Measurements from ENCODE around the gene TSPAN9.
A peak's percentile ranks its signal among the peaks of the same experiment; 100 is the strongest.

The TSPAN9 gene, protein sequence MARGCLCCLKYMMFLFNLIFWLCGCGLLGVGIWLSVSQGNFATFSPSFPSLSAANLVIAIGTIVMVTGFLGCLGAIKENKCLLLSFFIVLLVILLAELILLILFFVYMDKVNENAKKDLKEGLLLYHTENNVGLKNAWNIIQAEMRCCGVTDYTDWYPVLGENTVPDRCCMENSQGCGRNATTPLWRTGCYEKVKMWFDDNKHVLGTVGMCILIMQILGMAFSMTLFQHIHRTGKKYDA

DNA sequence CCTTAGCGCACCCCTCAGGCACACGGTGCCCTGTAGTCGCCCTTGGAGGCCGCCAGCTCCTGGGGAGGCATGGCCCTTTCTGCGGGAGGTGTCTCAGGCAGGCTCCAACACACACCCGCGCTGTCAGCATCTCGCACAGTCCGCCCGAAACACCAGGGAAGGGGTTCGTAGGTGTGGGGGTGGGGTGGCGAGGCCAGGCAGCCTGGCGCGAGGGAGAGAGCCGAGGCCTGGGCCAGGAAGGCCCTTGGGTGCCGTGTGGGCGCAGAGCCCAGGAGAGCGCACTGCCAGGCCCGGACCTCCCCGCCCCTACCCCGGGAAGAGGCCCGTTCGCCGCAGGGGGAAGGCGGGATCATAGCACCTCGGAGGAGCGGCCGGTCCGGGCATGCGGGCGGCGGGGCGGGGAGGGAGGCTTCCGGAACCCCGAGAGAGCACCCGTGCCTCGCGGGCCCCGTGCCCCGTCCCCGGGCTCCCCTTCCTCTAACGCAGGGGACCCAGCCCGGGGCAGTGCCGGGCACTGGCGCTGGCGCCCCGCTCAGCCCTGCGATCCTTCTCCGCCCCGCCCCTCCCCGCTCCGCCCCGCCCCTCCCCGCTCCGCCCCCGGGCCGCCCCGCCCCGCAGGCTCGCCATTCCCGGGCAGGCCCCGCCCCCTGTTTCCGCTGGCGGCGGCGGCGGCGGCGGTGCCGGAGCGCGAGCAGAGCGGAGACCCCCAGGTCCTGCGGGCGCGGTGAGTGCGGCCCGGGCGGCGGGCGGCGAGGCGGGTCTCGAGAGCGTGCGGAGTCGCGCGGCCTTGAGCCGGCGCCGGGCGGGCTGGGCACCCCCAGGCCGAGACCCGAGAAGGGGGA lies at the start of gene TSPAN9:
TSPAN9 (plus strand) TSS at position 650 of the 842 bp plus-strand sequence. CDS start 123,815 bp downstream, outside the sequence.
- H3K27ac ChIP-seq (ENCODE audit: low read depth, low read length) = peak within 1 kb of the TSS; percentile 94
- H3K27me3 ChIP-seq (ENCODE audit: control insufficient read depth, insufficient read depth, low read length) = no peaks in the 10 kb centered on the region
- peaks cover 6% of the 10 kb centered on the region for H3K4me1 ChIP-seq (ENCODE audit: control insufficient read depth, insufficient read depth, low read length)
- no peaks in the 10 kb centered on the region for H3K36me3 ChIP-seq (ENCODE audit: control insufficient read depth, insufficient read depth, low read length)
- H3K4me3 ChIP-seq (ENCODE audit: low read length) = peak within 1 kb of the TSS; percentile 78
- H3K9ac ChIP-seq (ENCODE audit: low read length) = peak within 1 kb of the TSS; percentile 34

DNA sequence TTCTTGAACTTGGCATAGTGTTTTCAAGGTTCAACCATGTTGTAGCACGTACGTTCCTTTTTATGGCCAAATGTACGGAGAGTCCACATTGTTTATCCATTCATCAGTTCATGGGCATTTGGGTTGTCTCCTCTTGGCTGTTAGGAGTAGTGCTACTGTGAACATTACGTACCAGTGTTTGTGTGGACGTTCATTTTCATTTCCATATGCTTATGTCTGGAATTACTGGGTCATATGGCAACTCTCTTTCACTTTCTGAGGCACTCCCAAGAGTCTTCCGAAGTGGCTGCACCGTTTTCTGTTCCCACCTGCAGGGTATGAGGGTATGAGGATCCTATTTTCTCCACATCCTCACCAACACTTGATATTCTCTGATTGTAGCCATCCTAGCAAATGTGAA lies 49.1 kb upstream of the TSPAN9 start:
- no peak overlapping the region for H3K4me3 ChIP-seq (ENCODE audit: low read length)
- no peak overlapping the region for H3K27ac ChIP-seq (ENCODE audit: low read depth, low read length)
- no peaks in the 10 kb centered on the region for H3K4me1 ChIP-seq (ENCODE audit: control insufficient read depth, insufficient read depth, low read length)
- H3K9ac ChIP-seq (ENCODE audit: low read length) = no peak overlapping the region
- no peaks in the 10 kb centered on the region for H3K27me3 ChIP-seq (ENCODE audit: control insufficient read depth, insufficient read depth, low read length)
- H3K36me3 ChIP-seq (ENCODE audit: control insufficient read depth, insufficient read depth, low read length) = no peaks in the 10 kb centered on the region

DNA sequence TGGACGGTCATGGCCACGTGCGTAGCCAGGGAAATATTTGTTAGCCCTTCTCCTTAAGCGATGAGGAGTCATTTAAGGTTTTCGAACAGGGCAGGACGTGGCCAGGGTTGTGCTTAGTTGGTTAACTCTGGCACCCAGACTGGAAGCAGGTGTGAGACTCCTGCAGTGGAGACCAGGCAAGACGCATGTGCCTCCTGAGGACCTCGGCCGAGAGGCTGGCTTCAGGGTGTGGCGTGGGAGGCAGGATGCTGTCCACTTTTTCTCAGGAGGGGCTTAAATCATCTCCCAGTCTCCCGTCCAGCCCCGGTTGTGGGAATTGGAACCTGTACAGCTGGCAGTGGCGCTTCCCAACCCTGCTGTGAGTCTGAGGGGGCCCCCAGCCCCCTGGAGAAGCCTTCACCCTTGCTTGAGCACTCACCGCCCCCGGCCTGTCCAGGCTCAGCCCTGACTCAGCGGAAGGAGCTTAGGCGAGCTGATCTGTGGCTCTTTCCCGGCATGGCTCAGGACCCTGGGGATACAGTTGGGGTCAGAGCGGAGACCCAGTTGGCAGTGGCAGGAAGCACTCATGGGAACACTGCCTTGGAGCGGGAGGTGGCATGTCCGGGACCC lies 46.3 kb upstream of the TSPAN9 start:
- H3K4me1 ChIP-seq (ENCODE audit: control insufficient read depth, insufficient read depth, low read length) = peaks cover 2% of the 10 kb centered on the region
- H3K4me3 ChIP-seq (ENCODE audit: low read length) = no peak overlapping the region
- H3K36me3 ChIP-seq (ENCODE audit: control insufficient read depth, insufficient read depth, low read length) = no peaks in the 10 kb centered on the region
- no peak overlapping the region for H3K27ac ChIP-seq (ENCODE audit: low read depth, low read length)
- no peaks in the 10 kb centered on the region for H3K27me3 ChIP-seq (ENCODE audit: control insufficient read depth, insufficient read depth, low read length)
- no peak overlapping the region for H3K9ac ChIP-seq (ENCODE audit: low read length)

DNA sequence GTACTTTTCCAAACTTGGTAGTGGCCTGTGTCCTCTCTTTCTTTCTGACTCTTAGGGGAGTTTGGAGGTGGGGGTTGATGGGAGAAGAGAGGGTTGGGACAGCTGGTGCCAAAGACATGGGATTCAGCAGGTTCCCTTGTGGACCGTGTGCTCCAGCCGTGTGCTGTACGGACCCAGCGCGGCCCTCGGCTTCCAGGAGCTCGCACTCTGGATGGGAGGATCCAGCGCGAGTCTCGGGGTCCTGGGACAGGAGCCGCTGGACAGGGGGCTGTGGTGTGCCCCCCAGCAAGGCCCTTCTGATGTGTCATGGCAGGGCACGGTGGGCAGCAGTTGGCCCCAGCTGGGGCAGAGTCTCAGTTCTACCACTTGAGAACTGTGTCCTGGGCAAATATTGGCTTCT lies 45.0 kb upstream of the TSPAN9 start:
- Histone ChIP-seq H3K4me1 (ENCODE audit: control insufficient read depth, insufficient read depth, low read length) (peaks cover 2% of the 10 kb centered on the region), H3K4me3 (ENCODE audit: low read length) (no peak overlapping the region), H3K36me3 (ENCODE audit: control insufficient read depth, insufficient read depth, low read length) (no peaks in the 10 kb centered on the region), H3K9ac (ENCODE audit: low read length) (no peak overlapping the region), H3K27me3 (ENCODE audit: control insufficient read depth, insufficient read depth, low read length) (no peaks in the 10 kb centered on the region), H3K27ac (ENCODE audit: low read depth, low read length) (no peak overlapping the region)

DNA sequence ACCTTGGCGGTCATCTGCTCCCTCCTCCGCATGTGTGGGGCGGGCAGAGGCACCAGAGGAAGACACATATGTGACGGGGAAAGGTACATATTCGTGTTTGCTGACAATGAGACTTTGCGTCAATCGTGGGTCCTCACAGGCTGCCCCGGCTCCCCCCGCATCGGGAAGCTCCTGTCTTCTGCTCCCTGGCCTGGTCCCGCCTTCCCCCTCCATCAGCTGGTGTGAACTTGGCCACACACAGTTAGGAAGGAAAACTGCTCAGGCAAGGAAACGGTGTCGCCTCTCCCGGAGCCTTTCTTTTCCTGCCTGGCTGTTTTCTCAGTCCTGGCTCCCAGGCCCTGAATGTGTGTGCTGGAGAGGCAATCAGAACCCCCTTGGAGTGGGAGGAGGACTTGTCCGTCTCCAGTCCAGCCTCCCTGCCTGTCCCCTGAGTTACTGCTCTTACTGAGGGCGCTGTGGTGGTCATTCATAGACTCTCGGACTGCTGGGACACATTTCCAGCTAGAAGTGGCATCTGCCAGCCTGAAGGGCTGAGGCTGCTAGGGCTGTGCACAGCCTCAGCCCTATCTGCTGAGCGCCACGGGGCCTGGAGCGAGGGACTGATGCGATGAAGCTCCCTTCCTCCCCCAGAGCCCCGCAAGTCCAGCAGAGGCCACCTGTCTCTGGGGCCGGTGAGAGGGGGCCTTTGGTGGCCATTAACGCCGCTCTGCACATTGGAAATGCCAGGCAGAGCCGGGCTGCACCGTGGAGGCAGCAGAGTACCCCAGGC lies 44.2 kb upstream of the TSPAN9 start:
- no peak overlapping the region for H3K4me3 ChIP-seq (ENCODE audit: low read length)
- no peaks in the 10 kb centered on the region for H3K36me3 ChIP-seq (ENCODE audit: control insufficient read depth, insufficient read depth, low read length)
- no peaks in the 10 kb centered on the region for H3K27me3 ChIP-seq (ENCODE audit: control insufficient read depth, insufficient read depth, low read length)
- no peak overlapping the region for H3K27ac ChIP-seq (ENCODE audit: low read depth, low read length)
- no peak overlapping the region for H3K9ac ChIP-seq (ENCODE audit: low read length)
- peaks cover 2% of the 10 kb centered on the region for H3K4me1 ChIP-seq (ENCODE audit: control insufficient read depth, insufficient read depth, low read length)

DNA sequence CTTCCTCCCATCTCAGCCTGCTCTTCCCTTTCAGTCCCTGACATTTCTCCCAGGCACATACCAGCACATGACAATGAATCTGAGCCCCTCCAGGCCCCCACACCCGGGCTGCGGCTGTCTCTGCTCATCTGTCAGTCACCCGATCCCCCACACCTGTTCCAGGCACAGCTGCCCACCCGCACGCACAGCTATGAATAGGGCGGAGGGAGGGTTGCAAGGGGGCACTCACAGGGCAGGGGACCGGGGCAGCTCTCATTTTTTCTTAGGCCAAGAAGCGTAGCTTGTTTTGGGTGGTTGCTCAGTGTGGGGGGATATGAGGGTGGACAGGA lies 43.7 kb upstream of the TSPAN9 start:
- no peak overlapping the region for H3K27ac ChIP-seq (ENCODE audit: low read depth, low read length)
- no peaks in the 10 kb centered on the region for H3K27me3 ChIP-seq (ENCODE audit: control insufficient read depth, insufficient read depth, low read length)
- no peak overlapping the region for H3K9ac ChIP-seq (ENCODE audit: low read length)
- H3K36me3 ChIP-seq (ENCODE audit: control insufficient read depth, insufficient read depth, low read length) = peaks cover 2% of the 10 kb centered on the region
- H3K4me3 ChIP-seq (ENCODE audit: low read length) = no peak overlapping the region
- H3K4me1 ChIP-seq (ENCODE audit: control insufficient read depth, insufficient read depth, low read length) = peaks cover 2% of the 10 kb centered on the region

DNA sequence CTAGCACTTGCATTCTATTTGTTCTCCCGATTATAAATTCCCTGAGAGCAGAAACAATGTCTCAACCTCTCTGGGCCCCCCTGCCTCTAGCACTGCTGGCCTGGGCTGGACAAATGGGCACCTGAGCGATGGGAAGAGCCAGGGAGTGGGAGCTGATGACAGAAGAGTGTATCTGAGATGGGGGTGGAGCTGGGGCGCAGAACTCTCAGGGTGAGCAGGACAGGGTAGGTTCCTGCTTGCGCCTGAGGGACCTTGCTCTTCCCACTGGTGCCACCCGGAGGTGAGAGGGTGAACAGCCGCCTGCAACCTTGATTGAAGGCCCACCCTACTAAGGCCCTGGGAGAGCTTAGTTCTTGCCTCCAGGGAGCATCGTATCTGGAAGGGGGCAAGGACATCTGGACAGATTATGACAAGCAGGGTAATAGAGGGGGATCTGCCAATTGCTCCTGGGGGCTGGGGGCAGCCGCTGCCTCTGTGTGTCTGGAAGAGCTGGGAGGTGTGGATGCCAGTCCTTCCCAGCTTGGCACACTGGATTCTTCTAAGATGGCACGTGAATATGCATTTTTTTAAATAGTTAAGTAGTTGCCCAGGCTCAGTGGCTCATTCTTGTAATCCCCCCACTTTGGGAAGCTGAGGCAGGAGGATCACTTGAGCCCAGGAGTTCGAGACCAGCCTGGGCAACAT lies 43.0 kb upstream of the TSPAN9 start:
- Histone ChIP-seq H3K4me1 (ENCODE audit: control insufficient read depth, insufficient read depth, low read length) (peaks cover 2% of the 10 kb centered on the region), H3K27ac (ENCODE audit: low read depth, low read length) (no peak overlapping the region)

DNA sequence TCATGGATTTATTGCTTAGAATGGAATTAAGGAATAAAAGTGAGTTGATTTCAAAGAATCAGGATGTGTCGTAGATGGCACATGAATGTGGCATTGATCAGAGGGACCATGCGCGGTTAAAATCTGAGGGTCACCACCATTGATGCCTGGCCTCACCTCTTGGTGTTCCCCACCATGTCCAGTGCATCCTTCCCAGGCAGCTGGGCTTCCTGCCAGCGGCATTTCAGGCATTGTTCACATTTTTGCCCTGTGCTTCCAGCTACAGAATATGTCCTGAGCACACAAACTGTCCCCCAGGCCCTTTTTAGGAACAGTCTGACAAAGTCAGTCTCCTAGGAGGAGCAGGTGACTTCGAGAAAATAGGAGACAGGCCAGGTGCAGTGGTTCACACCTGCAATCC lies 42.0 kb upstream of the TSPAN9 start:
- Histone ChIP-seq H3K36me3 (ENCODE audit: control insufficient read depth, insufficient read depth, low read length) (peaks cover 2% of the 10 kb centered on the region), H3K27me3 (ENCODE audit: control insufficient read depth, insufficient read depth, low read length) (no peaks in the 10 kb centered on the region), H3K9ac (ENCODE audit: low read length) (no peak overlapping the region), H3K4me1 (ENCODE audit: control insufficient read depth, insufficient read depth, low read length) (peaks cover 2% of the 10 kb centered on the region), H3K4me3 (ENCODE audit: low read length) (no peak overlapping the region), H3K27ac (ENCODE audit: low read depth, low read length) (no peak overlapping the region)

More for the DNA sequence above, 43.0 kb upstream of the TSPAN9 start:
- Histone ChIP-seq H3K36me3 (ENCODE audit: control insufficient read depth, insufficient read depth, low read length) (peaks cover 2% of the 10 kb centered on the region), H3K4me3 (ENCODE audit: low read length) (no peak overlapping the region), H3K27me3 (ENCODE audit: control insufficient read depth, insufficient read depth, low read length) (no peaks in the 10 kb centered on the region), H3K9ac (ENCODE audit: low read length) (no peak overlapping the region)

DNA sequence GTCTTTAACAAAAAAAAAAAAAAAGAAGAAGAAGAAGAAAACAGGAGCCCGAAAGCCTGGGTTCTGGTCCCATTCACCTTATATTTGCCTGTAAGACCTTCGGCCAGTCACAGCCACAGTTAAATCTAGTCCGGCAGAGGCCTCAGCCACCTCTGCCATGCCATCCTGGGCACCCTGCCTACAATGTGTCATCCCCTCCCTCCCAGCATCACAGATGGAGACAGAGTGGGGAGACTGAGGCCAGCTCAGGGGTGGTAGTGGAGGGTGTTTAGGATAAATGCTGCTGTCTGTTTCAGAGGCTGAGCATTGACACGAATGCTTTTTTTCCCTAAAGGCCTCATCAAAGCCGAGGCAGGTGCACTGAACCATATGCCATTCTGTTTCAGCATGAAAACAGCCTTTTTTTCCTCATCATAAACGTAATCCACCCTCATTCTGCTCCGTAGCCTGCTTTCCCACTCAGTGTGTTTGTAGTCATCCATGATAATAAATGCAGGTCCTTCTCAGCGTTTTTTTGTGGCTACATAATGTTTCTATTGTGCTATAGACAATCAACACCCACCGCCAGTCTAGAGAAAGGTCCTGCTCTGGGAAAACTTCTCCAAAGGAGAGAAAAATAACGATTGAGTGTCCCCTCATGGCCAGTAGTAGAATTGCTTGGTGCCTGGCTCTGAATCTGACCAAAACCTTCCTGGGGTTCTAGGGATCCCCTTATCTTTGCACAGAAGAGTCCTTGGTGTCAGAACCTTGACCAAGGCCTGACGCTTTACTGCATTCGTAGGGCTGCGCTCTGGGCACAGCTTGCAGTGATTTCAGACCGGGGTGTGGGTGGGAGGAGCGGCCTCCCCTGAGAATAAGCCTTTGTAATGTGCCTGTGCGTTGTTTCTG lies 41.1 kb upstream of the TSPAN9 start:
- Histone ChIP-seq H3K4me1 (ENCODE audit: control insufficient read depth, insufficient read depth, low read length) (peaks cover 2% of the 10 kb centered on the region), H3K4me3 (ENCODE audit: low read length) (no peak overlapping the region), H3K27me3 (ENCODE audit: control insufficient read depth, insufficient read depth, low read length) (no peaks in the 10 kb centered on the region), H3K27ac (ENCODE audit: low read depth, low read length) (no peak overlapping the region), H3K36me3 (ENCODE audit: control insufficient read depth, insufficient read depth, low read length) (peaks cover 2% of the 10 kb centered on the region), H3K9ac (ENCODE audit: low read length) (no peak overlapping the region)

DNA sequence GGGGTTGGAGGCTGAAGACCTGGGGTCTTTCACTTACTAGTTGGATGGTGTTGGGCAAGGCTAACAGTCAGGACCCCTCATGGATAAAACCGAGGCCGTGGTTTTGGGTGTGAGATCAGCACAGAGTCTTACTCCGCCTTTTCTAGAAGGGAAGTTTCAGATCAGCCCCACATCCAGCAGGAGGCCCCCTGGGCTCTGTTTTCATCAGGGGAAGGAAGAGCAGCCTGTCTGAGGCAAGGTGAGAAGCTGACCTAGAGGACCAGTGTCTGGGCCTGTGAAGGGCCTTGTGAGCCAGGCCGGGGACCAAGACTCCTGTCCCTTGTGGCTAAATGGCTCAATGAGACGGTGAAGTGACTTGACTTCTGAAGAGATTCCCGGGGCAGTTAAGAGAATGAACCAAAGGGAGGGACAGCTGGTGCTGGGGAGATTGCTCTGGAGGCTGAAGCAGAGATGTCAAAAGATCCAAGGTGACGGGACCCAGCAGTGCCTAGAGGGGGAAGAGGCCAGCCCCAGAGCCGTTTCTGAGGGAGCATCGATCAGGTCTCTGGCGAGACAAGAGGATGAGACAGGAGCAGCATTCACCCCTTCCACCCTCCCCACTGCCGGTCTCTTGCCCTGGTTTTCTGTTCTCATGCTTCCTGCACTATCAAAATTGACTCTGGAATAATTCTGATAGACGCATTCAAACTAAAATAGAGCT lies 40.1 kb upstream of the TSPAN9 start:
- peaks cover 2% of the 10 kb centered on the region for H3K36me3 ChIP-seq (ENCODE audit: control insufficient read depth, insufficient read depth, low read length)
- no peak overlapping the region for H3K4me3 ChIP-seq (ENCODE audit: low read length)
- no peak overlapping the region for H3K9ac ChIP-seq (ENCODE audit: low read length)
- peaks cover 2% of the 10 kb centered on the region for H3K4me1 ChIP-seq (ENCODE audit: control insufficient read depth, insufficient read depth, low read length)
- H3K27ac ChIP-seq (ENCODE audit: low read depth, low read length) = no peak overlapping the region
- no peaks in the 10 kb centered on the region for H3K27me3 ChIP-seq (ENCODE audit: control insufficient read depth, insufficient read depth, low read length)

DNA sequence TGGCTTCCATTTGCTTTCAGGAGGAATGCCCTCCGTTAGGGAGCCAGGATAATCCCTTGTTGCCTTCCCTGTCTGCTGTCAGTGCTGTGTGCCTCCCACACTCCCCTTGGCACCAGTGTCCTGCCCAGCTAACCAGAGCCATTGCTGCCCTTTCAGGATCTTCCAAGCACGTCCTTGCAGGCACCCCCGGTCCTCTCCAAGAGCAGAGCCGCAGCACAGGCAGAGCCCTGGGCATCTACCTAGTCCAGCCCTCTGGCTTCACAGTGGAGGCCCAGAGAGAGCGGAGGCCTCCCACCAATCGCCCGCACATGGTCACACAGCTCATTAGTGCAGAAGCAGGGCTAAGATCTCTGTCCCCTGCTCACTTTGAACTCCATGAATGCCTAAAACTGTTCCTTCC lies 39.0 kb upstream of the TSPAN9 start:
- no peaks in the 10 kb centered on the region for H3K27me3 ChIP-seq (ENCODE audit: control insufficient read depth, insufficient read depth, low read length)
- H3K9ac ChIP-seq (ENCODE audit: low read length) = no peak overlapping the region
- H3K4me1 ChIP-seq (ENCODE audit: control insufficient read depth, insufficient read depth, low read length) = peaks cover 2% of the 10 kb centered on the region
- H3K27ac ChIP-seq (ENCODE audit: low read depth, low read length) = no peak overlapping the region
- peaks cover 2% of the 10 kb centered on the region for H3K36me3 ChIP-seq (ENCODE audit: control insufficient read depth, insufficient read depth, low read length)
- H3K4me3 ChIP-seq (ENCODE audit: low read length) = no peak overlapping the region
